ENCODE measurements around the gene ERBB4.

ERBB4 gene

DNA sequence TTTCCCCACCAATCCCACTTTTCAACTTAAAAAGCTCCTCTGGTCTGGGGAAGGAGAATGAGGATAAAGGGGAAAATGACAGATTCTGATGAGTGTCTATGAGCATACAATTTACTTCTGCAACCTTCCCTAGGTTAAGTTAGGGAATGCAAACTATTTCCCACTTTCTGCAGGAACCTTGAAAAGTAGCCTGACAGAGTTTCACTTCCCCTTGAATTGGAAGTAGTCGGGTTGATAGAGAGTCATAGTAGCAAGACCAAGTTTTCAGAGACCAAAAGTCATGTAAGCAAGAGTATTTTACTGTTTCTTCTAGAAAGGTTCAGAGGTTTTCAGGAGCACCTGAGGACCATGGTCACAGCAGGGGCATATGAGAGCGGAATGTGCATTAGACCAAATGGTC lies 1167.1 kb downstream of the ERBB4 start:
- no peaks in the 10 kb centered on the region for H3K36me3 ChIP-seq
- H3K4me3 ChIP-seq (ENCODE audit: low read depth in 1 of 2, low read length in 1 of 2) = no peak overlapping the region
- TF ChIP-seq, protein P1, sequence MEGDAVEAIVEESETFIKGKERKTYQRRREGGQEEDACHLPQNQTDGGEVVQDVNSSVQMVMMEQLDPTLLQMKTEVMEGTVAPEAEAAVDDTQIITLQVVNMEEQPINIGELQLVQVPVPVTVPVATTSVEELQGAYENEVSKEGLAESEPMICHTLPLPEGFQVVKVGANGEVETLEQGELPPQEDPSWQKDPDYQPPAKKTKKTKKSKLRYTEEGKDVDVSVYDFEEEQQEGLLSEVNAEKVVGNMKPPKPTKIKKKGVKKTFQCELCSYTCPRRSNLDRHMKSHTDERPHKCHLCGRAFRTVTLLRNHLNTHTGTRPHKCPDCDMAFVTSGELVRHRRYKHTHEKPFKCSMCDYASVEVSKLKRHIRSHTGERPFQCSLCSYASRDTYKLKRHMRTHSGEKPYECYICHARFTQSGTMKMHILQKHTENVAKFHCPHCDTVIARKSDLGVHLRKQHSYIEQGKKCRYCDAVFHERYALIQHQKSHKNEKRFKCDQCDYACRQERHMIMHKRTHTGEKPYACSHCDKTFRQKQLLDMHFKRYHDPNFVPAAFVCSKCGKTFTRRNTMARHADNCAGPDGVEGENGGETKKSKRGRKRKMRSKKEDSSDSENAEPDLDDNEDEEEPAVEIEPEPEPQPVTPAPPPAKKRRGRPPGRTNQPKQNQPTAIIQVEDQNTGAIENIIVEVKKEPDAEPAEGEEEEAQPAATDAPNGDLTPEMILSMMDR (IDR thresholded peaks at IDR 0.05) = no peak
- H3K27ac ChIP-seq = no peak overlapping the region
- no peaks in the 10 kb centered on the region for H3K27me3 ChIP-seq
- no peaks in the 10 kb centered on the region for H3K9me3 ChIP-seq
- H3K4me1 ChIP-seq (ENCODE audit: control insufficient read depth in 1 of 2, insufficient read depth in 1 of 2, low read depth in 1 of 2, low read length in 1 of 2) = no peaks in the 10 kb centered on the region

- TF ChIP-seq, protein P1 (IDR thresholded peaks at IDR 0.05) = no peak
- H3K36me3 ChIP-seq = no peaks in the 10 kb centered on the region
- no peaks in the 10 kb centered on the region for H3K27me3 ChIP-seq
- no peak overlapping the region for H3K4me3 ChIP-seq (ENCODE audit: low read depth in 1 of 2, low read length in 1 of 2)
- no peaks in the 10 kb centered on the region for H3K9me3 ChIP-seq
- H3K4me1 ChIP-seq (ENCODE audit: control insufficient read depth in 1 of 2, insufficient read depth in 1 of 2, low read depth in 1 of 2, low read length in 1 of 2) = no peaks in the 10 kb centered on the region
- H3K27ac ChIP-seq = no peak overlapping the region
These were observed 1170.1 kb downstream of the ERBB4 start for GRCh38 chr2:211368467-211368866.

GRCh38 chr2:211367711-211368110 lies 1170.9 kb downstream of the ERBB4 start:
- Histone ChIP-seq H3K9me3 (no peaks in the 10 kb centered on the region), H3K4me3 (ENCODE audit: low read depth in 1 of 2, low read length in 1 of 2) (no peak overlapping the region), H3K36me3 (no peaks in the 10 kb centered on the region), H3K27ac (no peak overlapping the region), H3K27me3 (no peaks in the 10 kb centered on the region), H3K4me1 (ENCODE audit: control insufficient read depth in 1 of 2, insufficient read depth in 1 of 2, low read depth in 1 of 2, low read length in 1 of 2) (no peaks in the 10 kb centered on the region)
- TF ChIP-seq, protein P1 (IDR thresholded peaks at IDR 0.05) = no peak

- Histone ChIP-seq H3K4me3 (ENCODE audit: low read depth in 1 of 2, low read length in 1 of 2) (no peak overlapping the region), H3K27me3 (no peaks in the 10 kb centered on the region), H3K4me1 (ENCODE audit: control insufficient read depth in 1 of 2, insufficient read depth in 1 of 2, low read depth in 1 of 2, low read length in 1 of 2) (no peaks in the 10 kb centered on the region), H3K27ac (no peak overlapping the region), H3K36me3 (no peaks in the 10 kb centered on the region), H3K9me3 (no peaks in the 10 kb centered on the region)
- TF ChIP-seq, protein P1 (IDR thresholded peaks at IDR 0.05) = no peak
These were observed 1171.3 kb downstream of the ERBB4 start for GRCh38 chr2:211367293-211367692.

DNA sequence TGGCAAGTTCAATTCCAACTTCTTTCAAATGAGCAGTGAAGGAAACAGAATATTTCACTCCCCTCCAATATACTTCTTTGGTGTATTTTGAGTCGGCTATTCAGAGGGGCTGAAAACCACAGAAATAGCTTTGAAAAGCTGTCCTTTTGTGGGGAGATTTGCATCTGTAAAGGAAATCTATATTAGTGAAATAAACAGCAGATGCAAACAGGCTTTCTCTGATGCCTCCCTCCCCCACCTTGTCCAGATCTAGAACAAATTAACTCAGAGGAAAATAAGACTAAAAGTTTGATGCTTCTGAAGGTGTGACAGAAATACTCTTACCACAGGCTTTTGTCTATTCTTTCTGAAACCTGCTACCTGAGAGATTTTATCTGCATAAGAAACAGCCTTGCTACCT lies 1173.7 kb downstream of the ERBB4 start:
- TF ChIP-seq, protein P1 (IDR thresholded peaks at IDR 0.05) = no peak

DNA sequence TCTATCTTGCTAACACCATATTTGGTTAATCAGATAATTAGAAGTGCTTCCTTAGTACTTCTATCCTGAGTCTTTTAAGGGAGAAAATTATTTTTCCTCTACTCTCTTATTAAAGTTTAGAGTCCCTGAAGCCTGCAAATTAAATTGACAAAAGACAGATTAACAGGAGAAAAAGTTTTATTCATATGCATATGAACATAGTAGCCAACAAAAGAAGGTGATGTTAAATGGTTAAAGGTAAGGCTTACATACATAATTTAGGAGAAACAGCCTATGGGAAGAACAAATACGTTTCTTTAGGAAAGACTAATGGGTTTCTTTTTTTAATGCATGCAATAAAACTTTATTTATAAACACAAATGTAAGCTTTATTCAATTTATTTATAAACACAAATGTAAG lies 1177.2 kb downstream of the ERBB4 start:
- no peaks in the 10 kb centered on the region for H3K4me1 ChIP-seq (ENCODE audit: control insufficient read depth in 1 of 2, insufficient read depth in 1 of 2, low read depth in 1 of 2, low read length in 1 of 2)
- no peak overlapping the region for H3K4me3 ChIP-seq (ENCODE audit: low read depth in 1 of 2, low read length in 1 of 2)
- H3K27ac ChIP-seq = no peak overlapping the region
- H3K36me3 ChIP-seq = no peaks in the 10 kb centered on the region
- TF ChIP-seq, protein P1 (IDR thresholded peaks at IDR 0.05) = no peak
- no peaks in the 10 kb centered on the region for H3K9me3 ChIP-seq
- H3K27me3 ChIP-seq = no peaks in the 10 kb centered on the region

More for the DNA sequence above, 1173.7 kb downstream of the ERBB4 start:
- Histone ChIP-seq H3K27me3 (no peaks in the 10 kb centered on the region), H3K4me1 (ENCODE audit: control insufficient read depth in 1 of 2, insufficient read depth in 1 of 2, low read depth in 1 of 2, low read length in 1 of 2) (no peaks in the 10 kb centered on the region), H3K27ac (no peak overlapping the region), H3K9me3 (no peaks in the 10 kb centered on the region), H3K4me3 (ENCODE audit: low read depth in 1 of 2, low read length in 1 of 2) (no peak overlapping the region), H3K36me3 (no peaks in the 10 kb centered on the region)
